Measurements from ENCODE around the gene FARSB. TPM values are rescaled to one million over a fixed set of nuclear protein-coding genes. Genes with fewer than 3 reads are reported as not detected.

The FARSB gene
- total and polyA plus RNA-seq, 2 experiments from 2014 or later = 12.9 to 15.0 TPM

DNA sequence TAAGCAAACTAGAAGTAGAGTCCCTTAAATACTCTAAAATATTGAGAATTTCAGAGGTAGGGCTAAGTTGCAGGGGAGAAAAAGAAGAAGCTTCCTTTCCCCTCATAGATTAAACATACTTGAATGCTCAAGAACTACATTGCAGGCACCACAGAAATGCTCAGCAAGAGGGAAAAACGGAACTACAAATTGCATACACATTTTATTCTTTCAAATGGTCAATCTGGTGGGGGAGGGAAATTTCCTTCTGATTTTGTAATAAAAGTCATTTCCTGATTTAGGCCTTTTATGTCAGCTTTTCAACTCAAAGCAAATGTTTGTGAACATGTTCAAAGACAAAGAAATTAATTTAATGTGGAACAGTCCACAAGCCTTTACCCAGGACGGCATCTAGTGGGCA is 33.0 kb downstream of the FARSB start:
- no peak for TF ChIP-seq EZH2phosphoT487 (IDR thresholded peaks at IDR 0.05; ENCODE audit: low read depth, severe bottlenecking, unreplicated experiment)
- TF ChIP-seq, protein P1, sequence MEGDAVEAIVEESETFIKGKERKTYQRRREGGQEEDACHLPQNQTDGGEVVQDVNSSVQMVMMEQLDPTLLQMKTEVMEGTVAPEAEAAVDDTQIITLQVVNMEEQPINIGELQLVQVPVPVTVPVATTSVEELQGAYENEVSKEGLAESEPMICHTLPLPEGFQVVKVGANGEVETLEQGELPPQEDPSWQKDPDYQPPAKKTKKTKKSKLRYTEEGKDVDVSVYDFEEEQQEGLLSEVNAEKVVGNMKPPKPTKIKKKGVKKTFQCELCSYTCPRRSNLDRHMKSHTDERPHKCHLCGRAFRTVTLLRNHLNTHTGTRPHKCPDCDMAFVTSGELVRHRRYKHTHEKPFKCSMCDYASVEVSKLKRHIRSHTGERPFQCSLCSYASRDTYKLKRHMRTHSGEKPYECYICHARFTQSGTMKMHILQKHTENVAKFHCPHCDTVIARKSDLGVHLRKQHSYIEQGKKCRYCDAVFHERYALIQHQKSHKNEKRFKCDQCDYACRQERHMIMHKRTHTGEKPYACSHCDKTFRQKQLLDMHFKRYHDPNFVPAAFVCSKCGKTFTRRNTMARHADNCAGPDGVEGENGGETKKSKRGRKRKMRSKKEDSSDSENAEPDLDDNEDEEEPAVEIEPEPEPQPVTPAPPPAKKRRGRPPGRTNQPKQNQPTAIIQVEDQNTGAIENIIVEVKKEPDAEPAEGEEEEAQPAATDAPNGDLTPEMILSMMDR (IDR thresholded peaks at IDR 0.05; ENCODE audit: poor library complexity) = no peak
- no peaks in the 10 kb centered on the region for H3K27me3 ChIP-seq
- no peak overlapping the region for H2AFZ ChIP-seq
- H3K79me2 ChIP-seq = no peaks in the 10 kb centered on the region
- DNase-seq (ENCODE audit: low spot score) = no peak
- H4K20me1 ChIP-seq (ENCODE audit: insufficient read depth, poor library complexity, severe bottlenecking) = no peaks in the 10 kb centered on the region
- 84% methylated on average over 2 of the region's 2 CpGs for WGBS (ENCODE audit: low lambda C conversion rate, missing lambda C conversion rate)
- no peaks in the 10 kb centered on the region for H3K36me3 ChIP-seq (replicated peaks; ENCODE audit: insufficient read depth, low read depth)
- no peak overlapping the region for H3K27ac ChIP-seq
- H3K9me2 ChIP-seq (replicated peaks; ENCODE audit: insufficient read depth) = no peaks in the 10 kb centered on the region
- H3K9me3 ChIP-seq (ENCODE audit: low read depth) = no peaks in the 10 kb centered on the region
- no peak overlapping the region for H3K4me2 ChIP-seq
- no peaks in the 10 kb centered on the region for H3K4me1 ChIP-seq (ENCODE audit: insufficient read depth)
- H3K4me3 ChIP-seq = no peak overlapping the region

DNA sequence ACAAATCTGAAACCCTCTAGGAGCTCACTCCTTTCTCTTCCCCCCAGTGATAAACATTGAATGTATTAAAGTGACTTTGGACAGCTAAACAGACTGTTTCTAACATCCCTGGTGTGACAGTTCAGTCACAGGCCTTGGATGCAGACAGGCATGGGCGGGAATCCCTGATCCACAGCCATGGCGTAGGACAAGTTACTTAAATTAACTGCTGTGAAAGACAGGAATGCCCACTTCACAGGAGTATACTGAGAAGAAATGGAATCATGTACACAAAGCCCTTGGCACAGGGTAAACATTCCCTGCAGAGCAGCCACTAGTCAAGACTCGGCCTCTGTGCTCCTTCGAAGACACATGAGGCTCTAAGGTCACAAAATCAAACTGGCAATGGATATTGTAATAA is 34.0 kb downstream of the FARSB start:
- WGBS (ENCODE audit: low lambda C conversion rate, missing lambda C conversion rate) = 94% methylated on average over 4 of the region's 4 CpGs
- Histone ChIP-seq H3K36me3 (replicated peaks; ENCODE audit: insufficient read depth, low read depth) (no peaks in the 10 kb centered on the region), H3K4me2 (no peak overlapping the region)

DNA sequence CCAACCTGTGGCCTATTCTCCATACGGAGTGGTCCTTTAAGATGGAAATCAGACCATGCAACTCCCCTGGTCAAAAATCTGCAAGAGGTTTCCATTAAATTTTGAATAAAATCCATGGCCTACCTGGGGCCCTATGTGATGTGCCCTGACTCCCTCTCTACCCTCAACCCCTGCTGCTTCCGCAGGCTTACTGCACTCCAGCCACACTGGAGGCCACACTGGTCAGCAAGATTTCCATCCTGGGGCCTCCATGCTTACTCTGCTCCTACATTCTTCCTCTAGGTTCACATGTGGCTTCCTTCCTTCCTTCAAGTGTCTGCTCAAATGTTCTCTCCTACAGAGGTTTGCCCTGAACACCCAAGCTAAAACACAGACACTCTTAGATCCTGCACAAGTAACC is 40.6 kb downstream of the FARSB start:
- TF ChIP-seq, protein P1 (IDR thresholded peaks at IDR 0.05; ENCODE audit: poor library complexity) = no peak
- TF ChIP-seq EZH2 (IDR thresholded peaks at IDR 0.05; ENCODE audit: borderline replicate concordance) (no peak), EZH2phosphoT487 (IDR thresholded peaks at IDR 0.05; ENCODE audit: low read depth, severe bottlenecking, unreplicated experiment) (no peak)
- H3K9me2 ChIP-seq (replicated peaks; ENCODE audit: insufficient read depth) = no peaks in the 10 kb centered on the region
- H3K4me3 ChIP-seq = no peak overlapping the region
- no peak overlapping the region for H2AFZ ChIP-seq
- H3K27ac ChIP-seq = no peak overlapping the region
- H4K20me1 ChIP-seq (ENCODE audit: insufficient read depth, poor library complexity, severe bottlenecking) = no peaks in the 10 kb centered on the region
- H3K27me3 ChIP-seq = no peaks in the 10 kb centered on the region
- no peaks in the 10 kb centered on the region for H3K36me3 ChIP-seq (replicated peaks; ENCODE audit: insufficient read depth, low read depth)
- DNase-seq (ENCODE audit: low spot score) = no peak
- H3K9me3 ChIP-seq (ENCODE audit: low read depth) = no peaks in the 10 kb centered on the region
- no peak overlapping the region for H3K4me2 ChIP-seq
- WGBS (ENCODE audit: low lambda C conversion rate, missing lambda C conversion rate) = 91% methylated on average over 2 of the region's 2 CpGs
- H3K79me2 ChIP-seq = no peaks in the 10 kb centered on the region
- H3K4me1 ChIP-seq (ENCODE audit: insufficient read depth) = no peaks in the 10 kb centered on the region

More for the DNA sequence above, 34.0 kb downstream of the FARSB start:
- Histone ChIP-seq H3K9me2 (replicated peaks; ENCODE audit: insufficient read depth) (no peaks in the 10 kb centered on the region), H3K4me1 (ENCODE audit: insufficient read depth) (no peaks in the 10 kb centered on the region), H2AFZ (no peak overlapping the region), H3K9me3 (ENCODE audit: low read depth) (no peaks in the 10 kb centered on the region), H3K79me2 (no peaks in the 10 kb centered on the region), H3K4me3 (no peak overlapping the region), H3K27me3 (no peaks in the 10 kb centered on the region), H3K27ac (no peak overlapping the region), H4K20me1 (ENCODE audit: insufficient read depth, poor library complexity, severe bottlenecking) (no peaks in the 10 kb centered on the region)
- no peak for DNase-seq (ENCODE audit: low spot score)
- TF ChIP-seq EZH2phosphoT487 (IDR thresholded peaks at IDR 0.05; ENCODE audit: low read depth, severe bottlenecking, unreplicated experiment) (no peak), EZH2 (IDR thresholded peaks at IDR 0.05; ENCODE audit: borderline replicate concordance) (no peak)
- TF ChIP-seq, protein P1 (IDR thresholded peaks at IDR 0.05; ENCODE audit: poor library complexity) = no peak
